Activated T-helper 1 cell treated with anti-CD3 and anti-CD28 coated beads, Interleukin-12 subunit alpha, Interleukin-12 subunit beta, Interleukin-2, Interleukin-4 antibody, amounts not matched to agents 30 ng/mL and 10 ng/mL and 1 ng/mL, durations not matched to agents 14 hours and 24 hours and 36 hours (primary cell): ENCODE measurements around the gene INPP5A. TPM values are rescaled to one million over a fixed set of nuclear protein-coding genes. Genes with fewer than 3 reads are reported as not detected.
A peak's percentile ranks its signal among the peaks of the same experiment; 100 is the strongest.

Experiments
- DNase-seq: peaks from one replicate; pipeline ENCODE4 v3.0.0; 2021; ENCODE audit warnings: low spot score
- H3K27ac Mint-ChIP-seq: one replicate; pipeline ENCODE4 v1.8.0; 2021; ENCODE audit warnings: mild to moderate bottlenecking, mixed read lengths
- H3K27me3 Mint-ChIP-seq: one replicate; pipeline ENCODE4 v1.8.0; 2022; ENCODE audit warnings: mild to moderate bottlenecking, moderate library complexity, mixed read lengths; ENCODE audit not compliant: insufficient read depth
- H3K36me3 Mint-ChIP-seq: one replicate; pipeline ENCODE4 v1.8.0; 2021; ENCODE audit warnings: low read depth, mixed read lengths
- H3K4me1 Mint-ChIP-seq: one replicate; pipeline ENCODE4 v1.8.0; 2021; ENCODE audit warnings: low read depth, mixed read lengths
- H3K4me3 Mint-ChIP-seq: one replicate; pipeline ENCODE4 v1.8.0; 2021; ENCODE audit warnings: mild to moderate bottlenecking, moderate library complexity, mixed read lengths
- H3K9me3 Mint-ChIP-seq: one replicate; pipeline ENCODE4 v1.8.0; 2021; ENCODE audit warnings: mixed read lengths
- intact Hi-C: fragments of 100-400 bp; cut with micrococcal nuclease; formaldehyde crosslinking; loops from one replicate; pipeline ENCODE4 v1.15.1; 2024
- total RNA-seq: library from RNA; stranded (reverse); gene quantifications from 2 replicates; pipeline ENCODE4 v1.2.3, GENCODE V29; 2022

The INPP5A gene
- total RNA-seq, 1 donor from 2014 or later = 13.4 TPM

DNA sequence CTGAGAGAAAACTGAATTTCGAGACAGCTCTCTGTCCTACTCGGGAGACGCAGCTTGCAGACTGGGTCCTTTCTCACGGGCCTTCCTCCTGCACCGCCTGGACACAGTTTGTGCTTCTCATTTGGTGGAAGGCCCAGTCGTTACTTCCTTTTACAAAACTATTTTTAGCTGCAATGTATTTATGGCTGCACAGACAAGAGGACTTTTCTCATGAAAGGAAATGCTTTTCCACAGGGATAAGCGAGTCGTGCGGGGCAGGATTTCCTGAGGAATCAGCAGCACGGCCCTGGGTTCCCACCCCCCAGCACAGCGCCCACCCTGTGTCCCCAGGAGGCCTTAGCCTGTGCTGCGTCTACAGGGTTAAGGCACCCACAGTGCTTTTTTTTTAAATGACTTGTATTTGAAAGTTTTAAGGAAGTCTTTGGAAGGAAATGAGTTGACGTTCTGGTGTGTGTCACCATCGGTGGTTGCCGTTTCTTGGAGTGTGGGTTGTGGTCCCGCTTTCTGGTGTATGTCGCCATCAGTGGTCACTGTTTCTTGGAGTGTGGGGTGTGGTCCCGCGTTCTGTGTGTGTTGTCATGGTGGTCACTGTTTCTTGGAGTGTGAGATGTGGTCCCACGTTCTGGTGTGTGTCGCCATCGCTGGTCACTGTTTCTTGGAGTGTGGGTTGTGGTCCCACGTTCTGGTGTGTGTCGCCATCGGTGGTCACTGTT is 50.9 kb downstream of the INPP5A start:
- peaks cover 9% of the 10 kb centered on the region for H3K36me3 Mint-ChIP-seq
- peak overlapping the region; percentile 62 for H3K4me3 Mint-ChIP-seq
- intact Hi-C loops = loop anchor here (1.0 kb wide), 1 partner anchor 13 kb away; no protein-coding TSS in a partner anchor
- H3K27ac Mint-ChIP-seq = peak overlapping the region; percentile 83
- peaks cover 27% of the 10 kb centered on the region for H3K4me1 Mint-ChIP-seq
- peaks cover 3% of the 10 kb centered on the region for H3K9me3 Mint-ChIP-seq
- H3K27me3 Mint-ChIP-seq = peaks cover 2% of the 10 kb centered on the region
- DNase-seq = peak; percentile 25

DNA sequence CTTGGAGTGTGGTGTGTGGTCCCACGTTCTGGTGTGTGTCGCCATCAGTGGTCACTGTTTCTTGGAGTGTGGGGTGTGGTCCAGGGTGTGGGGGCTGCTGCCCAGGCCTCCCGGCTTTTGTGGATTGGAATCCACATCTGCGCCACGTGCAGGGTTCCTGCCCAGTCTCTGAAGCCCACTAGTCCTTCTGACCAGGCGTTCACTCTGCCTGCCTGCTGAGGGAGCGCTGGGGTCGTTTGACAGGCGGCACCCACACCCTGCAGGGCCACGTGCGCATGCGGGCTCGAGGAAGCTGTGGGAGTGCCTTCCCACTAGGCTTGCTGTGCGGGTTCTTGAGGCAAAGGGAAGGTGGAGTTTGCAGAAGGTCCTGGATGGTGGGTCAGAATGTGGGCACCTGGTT is 51.4 kb downstream of the INPP5A start:
- Mint-ChIP-seq H3K4me1 (peaks cover 32% of the 10 kb centered on the region), H3K27ac (peak overlapping the region; percentile 83), H3K4me3 (peak overlapping the region; percentile 62), H3K9me3 (peaks cover 4% of the 10 kb centered on the region), H3K27me3 (peaks cover 2% of the 10 kb centered on the region), H3K36me3 (peaks cover 9% of the 10 kb centered on the region)
- DNase-seq = no peak
- intact Hi-C loops = no loop called here

DNA sequence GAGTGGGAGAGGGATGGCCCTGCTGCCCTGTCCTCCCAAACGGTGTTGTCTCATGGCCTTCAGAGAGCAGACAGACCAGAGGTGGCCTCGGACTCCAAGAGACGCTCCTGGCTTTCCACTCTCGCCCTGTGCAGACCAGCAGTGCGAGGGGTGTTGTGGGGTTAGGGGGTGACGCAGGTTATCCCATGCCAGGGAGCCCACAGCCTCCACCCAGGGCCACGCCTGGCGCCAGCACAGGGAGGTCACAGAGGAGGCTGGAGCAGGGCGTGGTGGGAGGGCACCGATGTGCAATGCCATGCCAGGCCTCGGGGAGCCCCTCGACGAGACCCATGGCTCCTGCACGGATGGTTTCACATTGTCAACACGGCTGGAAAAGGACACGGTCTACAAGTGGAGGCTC is 52.1 kb downstream of the INPP5A start:
- H3K27ac Mint-ChIP-seq = no peak overlapping the region
- H3K36me3 Mint-ChIP-seq = peaks cover 9% of the 10 kb centered on the region
- H3K4me1 Mint-ChIP-seq = peaks cover 38% of the 10 kb centered on the region
- H3K27me3 Mint-ChIP-seq = peaks cover 2% of the 10 kb centered on the region
- intact Hi-C loops = no loop called here
- H3K9me3 Mint-ChIP-seq = peaks cover 4% of the 10 kb centered on the region
- H3K4me3 Mint-ChIP-seq = no peak overlapping the region
- no peak for DNase-seq

- DNase-seq = no peak
- no peak overlapping the region for H3K27ac Mint-ChIP-seq
- peaks cover 4% of the 10 kb centered on the region for H3K27me3 Mint-ChIP-seq
- intact Hi-C loops = no loop called here
- H3K4me1 Mint-ChIP-seq = peaks cover 38% of the 10 kb centered on the region
- H3K4me3 Mint-ChIP-seq = no peak overlapping the region
- peaks cover 9% of the 10 kb centered on the region for H3K36me3 Mint-ChIP-seq
- H3K9me3 Mint-ChIP-seq = peaks cover 4% of the 10 kb centered on the region
Measured at GRCh38 chr10:132590094-132590751, 52.6 kb downstream of the INPP5A start.

DNA sequence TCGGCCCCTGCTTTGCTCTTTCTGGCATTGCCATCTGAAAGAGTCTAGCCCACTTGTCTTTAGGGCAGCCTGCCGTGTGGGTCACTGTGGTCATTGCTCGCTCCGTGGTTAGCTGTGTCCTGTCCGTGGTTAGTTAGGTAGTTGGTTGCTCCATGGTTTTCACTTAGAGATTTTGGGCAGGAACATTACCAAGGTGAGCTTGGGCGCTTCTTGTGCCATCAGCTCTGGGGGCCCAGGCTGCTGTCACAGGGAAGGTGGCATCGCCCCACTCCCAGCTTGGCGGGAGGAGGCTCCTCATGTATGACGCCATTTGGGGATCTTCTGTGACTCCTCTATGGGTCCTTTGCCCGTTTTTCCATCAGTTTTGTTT is 53.1 kb downstream of the INPP5A start:
- Mint-ChIP-seq H3K9me3 (peaks cover 4% of the 10 kb centered on the region), H3K4me3 (no peak overlapping the region), H3K4me1 (peaks cover 43% of the 10 kb centered on the region), H3K27me3 (peaks cover 3% of the 10 kb centered on the region), H3K36me3 (peaks cover 9% of the 10 kb centered on the region), H3K27ac (no peak overlapping the region)
- intact Hi-C loops = no loop called here
- DNase-seq = no peak

GRCh38 chr10:132591166-132591971 is 53.8 kb downstream of the INPP5A start:
- Mint-ChIP-seq H3K9me3 (peaks cover 4% of the 10 kb centered on the region), H3K27ac (no peak overlapping the region), H3K4me1 (peaks cover 47% of the 10 kb centered on the region), H3K4me3 (no peak overlapping the region), H3K36me3 (peaks cover 9% of the 10 kb centered on the region), H3K27me3 (peaks cover 4% of the 10 kb centered on the region)
- DNase-seq = no peak
- intact Hi-C loops = no loop called here

DNA sequence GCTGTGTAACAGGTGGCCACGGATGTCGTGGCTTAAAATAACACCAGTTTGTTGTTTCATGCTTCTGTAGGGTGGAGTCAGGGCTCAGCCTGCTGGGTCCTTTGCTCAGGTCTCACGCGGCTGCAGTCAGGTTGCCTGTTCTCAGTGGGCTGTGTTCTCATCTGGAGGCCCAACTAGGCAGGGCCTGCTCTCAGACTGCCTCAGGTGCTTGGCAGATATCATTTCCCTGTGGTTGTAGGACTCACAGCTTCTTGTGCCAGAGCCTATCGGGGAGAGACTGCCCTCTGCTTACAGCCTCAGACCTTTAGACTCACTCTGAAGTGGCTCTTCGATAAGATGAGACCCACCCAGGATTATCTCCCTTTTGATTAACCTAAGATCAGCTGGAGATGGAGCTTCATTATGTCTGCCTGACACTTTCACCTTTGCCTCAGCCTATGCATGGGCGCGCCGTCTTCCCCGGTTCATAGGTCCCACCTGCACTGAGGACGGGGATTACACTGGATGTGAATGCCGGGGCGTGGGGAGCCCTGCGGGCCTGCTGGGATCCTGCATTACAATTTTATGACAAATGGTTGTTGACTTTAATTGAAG is 55.3 kb downstream of the INPP5A start:
- H3K4me3 Mint-ChIP-seq = no peak overlapping the region
- intact Hi-C loops = loop anchor here (1.0 to 2.0 kb wide), 3 partner anchors 21 to 54 kb away; no protein-coding TSS in a partner anchor
- DNase-seq = no peak
- peaks cover 47% of the 10 kb centered on the region for H3K4me1 Mint-ChIP-seq
- no peak overlapping the region for H3K27ac Mint-ChIP-seq
- H3K27me3 Mint-ChIP-seq = peaks cover 4% of the 10 kb centered on the region
- H3K36me3 Mint-ChIP-seq = peaks cover 5% of the 10 kb centered on the region
- peaks cover 10% of the 10 kb centered on the region for H3K9me3 Mint-ChIP-seq

- Mint-ChIP-seq H3K27me3 (peaks cover 4% of the 10 kb centered on the region), H3K9me3 (peaks cover 13% of the 10 kb centered on the region), H3K36me3 (peaks cover 6% of the 10 kb centered on the region), H3K27ac (peak overlapping the region; percentile 33), H3K4me1 (peaks cover 42% of the 10 kb centered on the region), H3K4me3 (peak overlapping the region; percentile 38)
- intact Hi-C loops = loop anchor here (1.0 to 2.0 kb wide), 3 partner anchors 21 to 55 kb away; no protein-coding TSS in a partner anchor
- no peak for DNase-seq
Measured at GRCh38 chr10:132593389-132593788, 55.8 kb downstream of the INPP5A start.

- Mint-ChIP-seq H3K9me3 (peaks cover 21% of the 10 kb centered on the region), H3K4me3 (peak overlapping the region; percentile 38), H3K4me1 (peaks cover 35% of the 10 kb centered on the region), H3K36me3 (peaks cover 9% of the 10 kb centered on the region), H3K27me3 (peaks cover 4% of the 10 kb centered on the region), H3K27ac (no peak overlapping the region)
- no peak for DNase-seq
- intact Hi-C loops = loop anchor here (1.0 to 2.0 kb wide), 3 partner anchors 22 to 55 kb away; no protein-coding TSS in a partner anchor
Measured at GRCh38 chr10:132593900-132594876, 56.6 kb downstream of the INPP5A start.

DNA sequence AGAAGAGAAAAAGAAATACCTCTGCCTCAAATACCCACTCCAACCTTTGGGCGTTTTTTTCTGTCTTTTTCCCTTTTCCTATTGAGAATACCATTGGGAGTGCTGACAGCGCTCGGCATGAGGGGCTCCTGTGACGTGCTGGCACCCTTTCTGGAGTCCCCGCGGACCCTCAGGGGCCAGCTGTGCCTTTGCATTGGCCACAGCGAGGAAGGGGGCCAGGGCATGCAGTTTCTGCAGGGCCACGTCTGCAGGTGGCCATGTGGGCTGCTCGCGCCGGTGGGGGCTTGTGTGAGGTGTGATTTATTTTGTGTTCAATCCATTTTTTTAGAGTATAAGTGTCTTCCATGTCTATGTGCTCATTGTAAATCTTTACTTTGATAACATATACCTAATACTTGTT is 57.4 kb downstream of the INPP5A start:
- intact Hi-C loops = no loop called here
- H3K4me1 Mint-ChIP-seq = peaks cover 35% of the 10 kb centered on the region
- peaks cover 4% of the 10 kb centered on the region for H3K27me3 Mint-ChIP-seq

DNA sequence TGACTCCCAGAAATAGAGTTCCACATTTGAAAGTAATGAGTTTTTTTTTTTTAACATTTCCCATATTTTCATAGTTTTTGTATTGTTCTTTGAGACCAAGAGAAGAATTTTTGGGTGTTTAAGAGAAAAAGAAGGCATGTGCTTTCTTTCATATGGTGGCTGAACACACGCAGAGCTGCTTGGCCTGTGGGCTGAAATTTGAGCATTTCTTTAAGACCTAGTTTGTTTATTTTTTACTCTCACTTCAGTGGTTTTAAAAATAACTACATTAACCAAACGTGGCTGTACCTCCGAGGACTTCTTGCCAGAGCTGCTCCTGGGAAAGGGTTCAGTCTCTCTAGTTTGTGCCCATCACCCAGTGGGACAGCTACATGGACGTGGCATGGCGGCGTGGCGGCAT is 58.3 kb downstream of the INPP5A start:
- peaks cover 33% of the 10 kb centered on the region for H3K4me1 Mint-ChIP-seq

More for the DNA sequence above, 57.4 kb downstream of the INPP5A start:
- Mint-ChIP-seq H3K4me3 (no peak overlapping the region), H3K9me3 (peaks cover 28% of the 10 kb centered on the region), H3K36me3 (peaks cover 9% of the 10 kb centered on the region), H3K27ac (no peak overlapping the region)
- no peak for DNase-seq

More for the DNA sequence above, 58.3 kb downstream of the INPP5A start:
- Mint-ChIP-seq H3K9me3 (peaks cover 36% of the 10 kb centered on the region), H3K36me3 (peaks cover 13% of the 10 kb centered on the region), H3K4me3 (no peak overlapping the region), H3K27me3 (peaks cover 4% of the 10 kb centered on the region), H3K27ac (no peak overlapping the region)
- intact Hi-C loops = no loop called here
- no peak for DNase-seq
